Prostate gland (tissue), 2 donors: ENCODE measurements around the gene TXLNA.

ENCODE experiments used
- CTCF ChIP-seq, 4 experiments: fragments of 200-600 bp in 2 of 4; fragments of 450-650 bp in 2 of 4; sonication (generic) in 2 of 4; IDR thresholded peaks; 1 replicate in 3 of 4; 2 replicates in 1 of 4; pipeline ENCODE4 v1.5.1; 2016 to 2019; ENCODE audit warnings: antibody characterized with exemption in 4 of 4, mild to moderate bottlenecking in 2 of 4, moderate library complexity in 2 of 4
- POLR2A ChIP-seq: fragments of 450-650 bp; IDR thresholded peaks from one replicate; pipeline ENCODE4 v1.6.1; 2016; ENCODE audit warnings: antibody characterized with exemption, mild to moderate bottlenecking
- POLR2AphosphoS5 ChIP-seq: sonication (generic); formaldehyde crosslinking; IDR thresholded peaks from one replicate; pipeline ENCODE4 v1.6.1; 2017; ENCODE audit warnings: antibody characterized with exemption

GRCh38 chr1:32172621-32173245 lies 6.7 kb upstream of the TXLNA start:
- no peak for TF ChIP-seq CTCF (IDR thresholded peaks at IDR 0.05)
- TF ChIP-seq POLR2AphosphoS5 = no peak
- no peak for TF ChIP-seq POLR2A
